NCI-H1694 (cell line): ENCODE measurements around the gene DPYD.

Experiments
- DNase-seq: peaks from one replicate; lab custom pipeline; 2025; lab: John Stamatoyannopoulos, UW

DPYD gene

DNA sequence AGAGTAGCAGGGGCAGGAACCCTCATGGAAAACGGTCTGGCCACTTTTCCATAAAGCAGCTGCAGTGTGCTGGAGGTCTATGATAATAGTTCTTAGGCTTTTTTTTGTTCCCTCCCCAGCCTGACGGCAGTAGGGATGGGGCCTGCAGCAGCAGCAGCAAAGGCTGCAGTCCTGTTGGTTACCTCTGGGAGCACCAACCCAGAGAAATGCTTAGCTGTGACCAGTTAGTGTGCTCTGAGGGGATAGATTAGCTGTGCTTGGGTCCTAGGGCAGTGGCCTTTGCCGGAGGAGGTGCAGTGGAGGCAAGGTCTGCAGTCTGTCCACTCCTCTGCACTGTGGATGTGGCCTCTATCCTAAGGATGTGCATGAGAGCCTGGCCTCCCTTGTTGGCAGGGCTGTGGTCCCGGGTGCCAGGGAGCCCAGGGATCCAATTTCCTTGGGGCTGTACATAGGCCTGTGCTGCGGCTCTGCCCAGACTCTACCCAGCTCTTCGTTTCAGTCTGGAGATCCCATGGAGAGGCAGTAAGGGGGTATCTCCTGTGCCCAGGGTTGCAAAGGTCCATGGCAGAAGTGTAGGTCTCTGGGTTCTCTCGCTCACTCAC lies 876.6 kb downstream of the DPYD start:
- no peak for DNase-seq

DNA sequence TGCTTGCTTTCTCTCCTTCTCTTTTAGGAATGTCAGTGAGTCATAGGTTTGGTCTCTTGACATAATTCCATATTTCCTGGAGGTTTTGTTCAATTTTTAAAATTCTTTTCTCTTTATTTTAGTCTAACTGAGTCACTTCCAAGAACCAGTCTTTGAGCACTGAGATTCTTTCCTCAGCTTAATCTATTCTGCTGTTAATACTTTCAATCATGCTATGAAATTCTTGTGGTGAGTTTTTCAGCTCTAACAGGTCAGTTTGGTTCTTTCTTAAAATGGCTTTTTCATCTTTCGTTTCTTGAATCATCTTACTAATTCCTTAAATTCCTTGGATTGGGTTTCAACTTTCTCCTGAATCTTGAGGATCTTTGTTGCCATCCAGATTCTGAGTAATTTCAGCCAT lies 878.3 kb downstream of the DPYD start:
- no peak for DNase-seq

DNA sequence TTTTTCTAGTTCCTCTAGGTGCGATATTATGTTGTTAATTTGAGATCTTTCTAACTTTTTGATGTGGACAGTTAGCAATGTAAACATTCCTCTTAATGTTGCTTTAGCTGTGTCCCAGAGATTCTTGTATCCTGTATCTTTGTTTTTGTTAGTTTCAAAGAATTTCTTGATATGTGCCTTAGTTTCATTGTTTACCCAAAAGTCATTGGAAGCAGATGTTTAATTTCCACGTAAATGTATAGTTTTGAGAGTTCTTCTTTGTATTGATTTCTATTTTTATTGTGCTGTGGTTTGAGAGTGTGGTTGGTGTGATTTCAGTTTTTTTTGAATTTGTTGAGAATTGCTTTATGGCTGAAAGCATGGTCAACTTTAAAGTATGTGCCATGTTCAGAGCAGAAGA lies 879.8 kb downstream of the DPYD start:
- no peak for DNase-seq

DNA sequence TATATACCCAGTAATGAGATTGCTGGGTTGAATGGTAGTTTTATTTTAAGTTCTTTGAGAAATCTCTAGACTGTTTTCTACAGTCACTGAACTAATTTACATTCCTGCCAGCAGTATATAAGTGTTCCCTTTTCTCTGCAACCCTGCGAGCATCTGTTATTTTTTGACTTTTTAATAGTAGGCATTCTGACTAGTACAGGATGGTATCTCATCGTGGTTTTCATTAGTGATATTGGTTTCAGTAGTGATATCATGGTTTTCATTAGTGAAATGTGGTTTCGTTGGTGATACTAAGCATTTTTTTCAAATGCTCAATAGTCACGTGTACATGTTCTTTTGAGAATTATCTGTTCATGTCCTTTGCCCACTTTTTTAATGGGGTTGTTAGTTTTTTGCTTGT lies 882.4 kb downstream of the DPYD start:
- no peak for DNase-seq

DNA sequence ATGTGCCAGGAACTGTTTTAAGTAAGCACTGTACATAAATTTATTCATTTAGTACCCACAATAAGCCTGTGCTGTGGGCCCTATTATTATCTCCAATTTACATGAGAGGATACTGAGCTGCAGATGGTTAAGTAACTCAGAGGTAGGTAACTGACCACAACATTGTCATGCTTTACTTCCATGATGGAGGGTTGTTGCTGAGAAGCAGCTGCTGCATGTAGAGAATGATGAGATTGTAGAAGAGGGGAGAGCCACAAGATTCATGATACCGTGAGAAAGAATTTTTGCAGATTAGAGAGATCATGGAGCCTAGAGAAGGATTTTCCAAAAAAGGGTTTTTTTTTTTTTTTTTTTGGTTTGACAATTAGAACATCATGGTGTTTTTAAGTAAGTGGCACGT lies 886.2 kb downstream of the DPYD start:
- DNase-seq: no peak

DNA sequence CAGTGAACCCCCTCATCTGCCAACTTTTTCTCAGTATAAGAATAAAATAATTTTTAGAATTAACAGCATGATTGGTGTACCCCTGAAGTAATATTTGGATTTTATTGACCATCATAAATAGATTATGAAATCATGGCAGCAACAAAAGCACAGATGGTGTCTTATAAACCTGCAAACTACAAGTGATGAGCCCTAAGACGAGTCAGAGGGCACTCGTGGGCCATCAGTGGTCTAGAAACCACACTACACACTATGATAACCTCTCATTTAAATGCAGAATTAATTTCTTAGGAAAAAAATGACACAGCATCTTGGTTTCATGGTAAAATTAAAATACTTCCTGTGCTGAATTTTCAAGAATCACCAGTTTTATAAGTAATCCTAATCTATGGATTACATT lies 886.9 kb downstream of the DPYD start:
- no peak for DNase-seq
